Measurements from ENCODE around the gene SLC7A14. TPM values are rescaled to one million over a fixed set of nuclear protein-coding genes. Genes with fewer than 3 reads are reported as not detected.

The SLC7A14 gene
- total and polyA plus RNA-seq, 12 donors, result under 0.01 TPM; not detected in 11

DNA sequence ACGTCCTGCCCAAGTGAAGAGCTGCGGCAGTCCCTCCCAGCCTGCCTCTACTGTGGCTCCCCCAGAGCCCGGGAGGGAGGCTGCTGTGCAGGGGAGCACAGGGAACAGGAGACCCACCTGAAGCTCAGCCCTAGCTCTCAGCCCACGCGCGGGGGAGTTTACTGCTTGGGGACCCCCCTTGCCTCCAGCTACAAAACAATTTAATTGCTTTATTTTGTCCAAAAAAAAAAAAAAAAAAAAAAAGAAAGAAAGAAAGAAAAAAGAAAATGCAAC is 89.1 kb downstream of the SLC7A14 start:
- Histone ChIP-seq H3K27ac (no peak overlapping the region), H3K9me3 (no peaks in the 10 kb centered on the region), H3K4me3 (no peak overlapping the region), H3K36me3 (no peaks in the 10 kb centered on the region), H3K4me1 (no peaks in the 10 kb centered on the region), H3K27me3 (no peaks in the 10 kb centered on the region)
- intact Hi-C loops (cut with DNase I), result no loop called here
- no peak for TF ChIP-seq CTCF (IDR thresholded peaks at IDR 0.05)
- ATAC-seq, result no peak
- no peak for DNase-seq
- 79 to 83% methylated on average over 6 of the region's 6 CpGs for WGBS, 2 donors

DNA sequence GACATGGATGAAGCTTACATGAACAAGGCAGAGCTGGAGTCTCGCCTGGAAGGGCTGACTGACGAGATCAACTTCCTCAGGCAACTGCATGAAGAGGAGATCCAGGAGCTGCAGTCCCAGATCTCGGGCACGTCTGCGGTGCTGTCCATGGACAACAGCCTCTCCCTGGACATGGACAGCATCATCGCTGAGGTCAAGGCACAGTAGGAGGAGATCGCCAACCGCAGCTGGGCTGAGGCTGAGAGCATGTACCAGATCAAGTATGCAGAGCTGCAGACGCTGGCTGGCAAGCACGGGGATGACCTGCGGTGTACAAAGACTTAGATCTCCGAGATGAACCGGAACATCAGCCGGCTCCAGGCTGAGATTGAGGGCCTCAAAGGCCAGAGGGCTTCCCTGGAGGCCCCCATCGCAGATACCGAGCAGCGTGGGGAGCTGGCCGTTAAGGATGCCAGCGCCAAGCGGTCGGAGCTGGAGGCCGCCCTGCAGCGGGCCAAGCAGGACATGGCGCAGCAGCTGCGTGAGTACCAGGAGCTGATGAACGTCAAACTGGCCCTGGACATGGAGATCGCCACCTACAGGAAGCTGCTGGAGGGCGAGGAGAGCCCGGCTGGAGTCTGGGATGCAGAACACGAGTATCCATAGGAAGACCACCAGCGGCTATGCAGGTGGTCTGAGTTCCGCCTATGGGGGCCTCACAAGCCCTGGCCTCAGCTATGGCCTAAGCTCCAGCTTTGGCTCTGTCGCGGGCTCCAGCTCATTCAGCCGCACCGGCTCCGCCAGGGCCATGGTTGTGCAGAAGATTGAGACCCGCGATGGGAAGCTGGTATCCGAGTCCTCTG is 89.6 kb downstream of the SLC7A14 start:
- intact Hi-C loops (cut with DNase I), result no loop called here
- DNase-seq (no peak), ATAC-seq (no peak)
- H3K4me1 ChIP-seq, result no peaks in the 10 kb centered on the region
- 91% methylated on average over 40 of the region's 40 CpGs for WGBS, 2 donors
- no peak overlapping the region for H3K4me3 ChIP-seq
- H3K27ac ChIP-seq, result no peak overlapping the region
- no peak for TF ChIP-seq CTCF (IDR thresholded peaks at IDR 0.05)
- no peaks in the 10 kb centered on the region for H3K27me3 ChIP-seq
- H3K9me3 ChIP-seq, result no peaks in the 10 kb centered on the region
- no peaks in the 10 kb centered on the region for H3K36me3 ChIP-seq

DNA sequence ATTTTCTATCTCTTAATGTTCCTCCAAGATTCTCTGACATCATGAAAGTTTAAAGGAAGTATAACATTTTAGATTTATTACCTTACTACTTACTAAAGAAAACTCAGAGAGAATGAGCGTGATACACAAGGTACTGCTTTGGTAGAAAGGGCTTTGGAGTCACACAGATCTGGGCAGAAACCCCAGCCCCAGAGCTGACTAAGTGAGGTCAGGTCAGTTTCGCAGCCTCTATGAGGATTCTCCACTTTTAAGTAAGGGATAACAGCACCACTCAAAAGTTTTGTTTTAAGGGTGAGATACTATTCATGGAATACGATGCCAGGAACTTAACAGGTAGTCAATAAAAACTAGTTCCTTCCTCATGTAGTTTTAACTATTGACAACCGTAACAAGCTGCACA is 91.1 kb downstream of the SLC7A14 start:
- Histone ChIP-seq H3K4me3 (no peak overlapping the region), H3K27me3 (no peaks in the 10 kb centered on the region), H3K36me3 (no peaks in the 10 kb centered on the region), H3K27ac (no peak overlapping the region), H3K9me3 (no peaks in the 10 kb centered on the region), H3K4me1 (no peaks in the 10 kb centered on the region)
- intact Hi-C loops (cut with DNase I), result no loop called here
- ATAC-seq (no peak), DNase-seq (no peak)
- TF ChIP-seq CTCF (IDR thresholded peaks at IDR 0.05), result no peak
- WGBS, 2 donors, result 94 to 96% methylated on average over 4 of the region's 4 CpGs

DNA sequence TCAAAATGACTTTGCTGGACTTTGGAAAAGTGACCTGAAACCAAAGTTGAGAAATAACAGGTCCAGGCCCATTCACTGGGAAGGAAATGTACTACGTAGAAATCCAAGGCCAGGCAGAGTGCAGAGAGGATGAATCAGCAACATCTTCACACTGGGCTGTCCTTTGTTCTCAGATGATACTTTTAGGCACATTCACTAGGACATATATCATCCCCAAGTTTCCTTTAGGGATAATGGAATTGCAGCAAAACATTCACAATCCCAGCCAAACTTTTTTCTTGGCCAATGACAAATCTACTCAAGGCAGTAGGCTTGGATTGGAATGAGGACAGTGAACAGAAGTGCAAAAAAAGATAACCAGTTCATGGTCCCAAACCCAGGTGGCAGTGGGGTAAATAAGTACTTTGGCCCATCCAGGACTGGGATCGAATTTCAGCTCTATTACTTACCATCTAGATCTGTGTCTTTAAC is 92.1 kb downstream of the SLC7A14 start:
- Histone ChIP-seq H3K27me3 (no peaks in the 10 kb centered on the region), H3K36me3 (no peaks in the 10 kb centered on the region), H3K27ac (no peak overlapping the region), H3K9me3 (no peaks in the 10 kb centered on the region), H3K4me3 (no peak overlapping the region), H3K4me1 (no peaks in the 10 kb centered on the region)
- ATAC-seq (no peak), DNase-seq (no peak)
- 73 to 75% methylated on average over 2 of the region's 2 CpGs for WGBS, 2 donors
- intact Hi-C loops (cut with DNase I), result no loop called here
- TF ChIP-seq CTCF (IDR thresholded peaks at IDR 0.05), result no peak
